ENCODE measurements around the gene RNPEPL1.

The RNPEPL1 gene

DNA sequence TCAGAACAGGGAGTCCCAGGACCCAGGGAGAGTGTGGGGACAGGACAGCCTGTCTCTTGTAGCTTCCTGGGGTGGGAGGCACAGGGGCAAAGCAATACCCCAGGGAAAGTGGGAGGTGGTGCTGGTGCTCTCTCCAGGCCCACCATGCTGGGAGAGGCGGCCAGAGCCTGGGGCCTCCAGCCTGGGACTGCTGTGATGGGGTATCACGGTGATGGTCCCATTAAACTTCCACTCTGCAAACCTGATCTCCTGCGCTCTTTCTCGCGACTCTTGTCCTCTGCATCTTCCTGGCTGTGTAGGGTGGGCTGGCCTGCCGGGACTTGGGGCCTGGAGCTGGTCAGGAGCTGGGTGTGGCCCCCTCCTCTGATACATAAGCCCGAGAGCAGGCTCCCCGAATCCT lies 10.2 kb downstream of the RNPEPL1 start:
- DNase-seq: no peak

DNA sequence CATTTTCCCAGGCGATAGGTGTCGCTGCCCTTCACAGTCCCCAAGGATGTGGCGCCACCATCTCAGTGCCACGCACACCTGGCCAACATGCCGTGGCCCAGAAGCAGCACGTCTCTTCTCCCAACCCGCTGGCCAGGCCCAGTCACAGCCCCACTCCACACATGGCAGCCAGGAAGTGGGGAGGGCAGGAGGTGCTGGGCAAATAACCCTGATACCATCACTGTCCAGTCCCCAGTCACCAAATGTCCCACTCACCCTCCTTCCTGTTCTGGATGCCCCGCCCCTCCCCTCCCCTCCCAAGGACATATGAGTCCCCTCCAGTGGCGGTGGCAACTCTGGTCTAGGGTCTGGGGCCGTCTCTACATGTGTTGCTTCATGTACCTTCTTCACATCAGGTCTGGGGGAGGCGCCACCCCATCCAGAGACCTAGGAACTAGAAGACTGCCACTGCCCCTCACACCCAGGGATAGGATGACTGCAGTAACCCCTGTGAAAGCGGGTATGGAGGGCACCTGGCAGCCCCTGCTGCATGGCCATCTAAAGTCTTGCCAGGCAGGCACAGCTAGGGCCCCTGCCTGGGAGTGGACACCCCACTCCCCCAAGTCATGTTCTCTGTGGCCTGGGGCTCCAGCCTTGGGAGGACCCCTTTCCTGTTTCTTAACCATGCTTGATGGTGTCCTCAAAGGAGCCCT lies 10.9 kb downstream of the RNPEPL1 start:
- peak in 2 of 3 donors; percentile 21 to 25 for DNase-seq

DNA sequence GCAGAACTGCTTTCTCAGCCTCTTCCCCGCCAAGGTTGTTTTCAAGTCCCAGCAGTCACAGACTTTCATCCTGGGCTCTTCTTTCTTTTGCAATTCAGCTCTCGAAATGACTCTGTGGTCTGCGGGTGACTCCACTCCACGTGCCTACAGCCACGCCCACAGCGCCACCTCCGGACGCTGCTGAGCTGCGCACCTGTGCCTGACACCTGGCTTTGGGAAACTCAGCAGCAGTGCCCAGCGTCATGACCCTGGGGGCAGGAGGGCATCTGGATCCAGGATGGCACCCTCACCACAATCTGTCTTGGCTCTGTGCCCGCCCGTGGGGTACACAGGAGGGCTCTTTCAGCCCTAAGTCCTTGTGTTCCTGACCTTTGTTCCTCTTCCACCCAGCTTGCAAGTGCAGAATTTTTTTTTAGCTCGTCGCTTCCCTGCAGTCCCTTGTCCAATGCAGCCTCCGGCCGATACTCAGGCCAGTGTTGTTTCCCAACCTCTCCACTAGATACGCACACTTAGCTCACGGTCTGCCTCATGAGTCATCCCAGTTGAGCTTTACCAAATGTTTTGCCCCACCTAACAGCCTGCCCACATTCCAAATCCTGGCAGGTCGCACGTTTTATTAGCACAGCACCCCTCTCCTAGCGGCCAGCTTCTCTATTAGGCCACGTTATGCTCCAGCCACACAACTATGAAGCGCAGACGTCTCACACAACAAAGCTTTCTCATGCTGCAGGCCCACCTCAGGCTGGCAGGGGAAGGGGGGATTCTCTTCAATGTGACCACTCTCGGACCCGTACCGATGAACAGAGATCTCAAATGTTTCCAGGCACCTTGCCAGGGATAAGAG lies 11.7 kb downstream of the RNPEPL1 start:
- DNase-seq: peak; percentile 72 to 86 (median 82)

DNA sequence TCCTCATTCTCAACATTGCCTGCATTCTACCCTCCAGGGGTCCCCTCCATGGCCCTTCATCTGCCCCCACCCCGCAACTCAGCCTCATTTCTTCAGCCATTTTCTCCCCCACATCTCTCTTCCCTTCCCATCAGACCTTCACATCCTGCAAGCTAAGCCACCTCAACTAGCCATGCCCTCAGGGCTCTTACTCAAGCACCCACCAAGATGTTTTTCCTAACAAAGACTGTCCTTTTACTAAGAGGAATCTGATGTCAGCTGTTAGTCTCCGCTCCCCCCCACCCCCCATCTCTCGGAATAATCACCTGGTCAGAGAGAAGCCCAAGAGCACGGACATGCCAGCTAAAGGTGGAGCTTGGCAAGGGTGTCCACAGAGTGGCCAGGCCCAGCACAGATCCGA lies 13.5 kb downstream of the RNPEPL1 start:
- DNase-seq: no peak

DNA sequence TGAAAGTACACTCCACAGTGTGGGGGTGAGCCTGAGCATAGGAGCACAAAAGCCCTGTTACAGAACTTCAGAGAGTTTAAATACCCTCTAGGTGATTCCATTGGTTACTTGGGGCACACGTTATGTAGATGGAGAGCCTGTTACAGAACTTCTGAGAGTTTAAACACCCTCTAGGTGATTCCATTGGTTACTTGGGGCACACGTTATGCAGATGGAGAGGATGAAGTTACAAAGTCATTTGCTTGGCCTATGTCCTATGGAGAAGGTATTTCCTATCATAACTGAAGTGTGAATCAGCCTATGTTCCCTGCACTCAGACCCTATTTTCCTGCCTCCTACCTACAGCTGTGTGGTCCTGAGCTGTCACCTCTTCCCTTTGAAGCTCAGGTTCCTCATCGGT lies 14.5 kb downstream of the RNPEPL1 start:
- no peak for DNase-seq

DNA sequence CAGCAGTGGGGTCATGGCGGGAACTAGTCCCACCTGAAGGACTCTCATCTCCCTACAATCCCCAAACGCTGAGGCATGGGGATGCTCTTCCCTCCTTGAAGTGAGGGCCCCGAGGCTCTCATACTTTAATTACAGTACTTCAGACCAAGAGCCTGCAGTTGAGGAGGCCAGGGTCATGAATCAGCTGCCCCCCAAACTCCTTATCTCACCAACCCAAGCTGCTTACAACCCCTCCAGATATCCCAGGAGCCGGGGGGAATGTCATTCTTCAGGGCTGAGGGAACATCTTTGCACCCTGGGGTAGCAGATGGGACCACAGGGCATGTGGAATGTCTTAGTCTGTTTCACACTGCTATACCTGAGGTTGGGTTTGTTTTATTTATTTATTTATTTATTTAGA lies 15.5 kb downstream of the RNPEPL1 start:
- no peak for DNase-seq

DNA sequence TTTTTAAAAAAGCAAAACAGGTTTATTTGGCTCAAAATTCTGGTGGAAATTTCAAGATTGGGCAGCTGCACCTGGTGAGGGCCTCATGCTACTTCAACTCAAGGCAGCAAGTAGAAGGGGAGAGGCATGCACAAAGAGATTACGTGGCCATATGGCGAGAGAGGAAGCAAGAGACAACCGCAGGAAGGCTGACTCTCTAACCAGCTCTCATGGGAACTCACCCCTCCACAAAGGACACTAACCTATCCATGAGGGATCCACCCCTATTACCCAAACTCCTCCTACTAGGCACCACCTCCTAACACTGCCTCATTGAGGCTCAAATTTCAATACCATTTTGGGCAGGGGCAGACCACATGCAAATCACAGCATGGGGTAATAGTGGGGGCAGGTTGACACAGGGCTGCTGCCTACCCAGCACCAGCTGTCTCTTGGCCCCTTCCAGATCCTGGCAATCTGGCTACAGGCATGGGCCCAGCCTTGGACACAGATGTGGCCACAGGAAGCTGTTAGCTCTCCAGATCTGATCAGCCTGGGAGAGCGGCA lies 16.3 kb downstream of the RNPEPL1 start:
- DNase-seq: peak; percentile 65 to 75 (median 71)

DNA sequence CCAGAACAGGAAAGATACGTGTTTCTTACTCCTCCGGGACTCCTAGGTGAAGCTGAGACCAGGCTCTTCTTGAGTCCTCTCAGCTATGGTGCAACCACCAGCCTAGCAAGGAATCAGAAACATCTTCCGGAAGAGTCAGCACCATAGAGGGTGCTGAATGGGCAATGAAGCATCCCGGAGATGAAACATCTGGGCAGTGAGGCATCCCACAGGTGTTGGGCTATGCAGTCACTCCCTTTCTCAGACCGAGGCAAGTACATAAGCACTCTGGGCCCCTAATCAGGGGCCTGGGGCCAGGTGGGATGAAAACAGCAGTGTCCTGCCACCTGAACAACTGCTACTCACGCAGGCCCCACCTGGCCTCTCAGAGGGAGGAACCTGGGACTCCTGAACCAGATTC lies 16.8 kb downstream of the RNPEPL1 start:
- DNase-seq: no peak

DNA sequence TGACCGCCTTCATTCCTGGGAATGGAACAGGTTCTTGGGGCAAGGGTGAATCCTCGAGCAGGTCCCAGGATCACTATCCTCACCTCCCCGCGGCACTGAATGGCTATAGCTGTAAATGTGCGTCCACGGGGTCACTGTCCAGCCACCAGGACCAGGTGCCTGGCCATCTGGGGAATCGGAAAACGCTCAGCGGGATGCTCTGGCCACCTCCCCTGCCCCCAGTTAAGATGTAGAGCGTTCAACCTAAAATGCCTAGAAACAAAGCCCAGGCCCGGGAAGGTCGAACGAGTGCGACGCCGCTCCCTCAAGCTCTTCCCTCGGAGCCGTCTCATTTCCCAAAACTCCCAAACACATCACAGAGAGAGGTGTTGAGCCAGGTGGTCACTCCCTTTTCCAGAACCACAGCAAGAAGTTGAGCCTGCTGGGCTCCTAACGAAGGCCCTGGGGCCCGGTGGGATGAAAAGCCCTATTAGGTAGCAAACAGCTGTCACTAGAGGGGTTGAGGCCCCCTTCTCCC lies 17.5 kb downstream of the RNPEPL1 start:
- DNase-seq: no peak

DNA sequence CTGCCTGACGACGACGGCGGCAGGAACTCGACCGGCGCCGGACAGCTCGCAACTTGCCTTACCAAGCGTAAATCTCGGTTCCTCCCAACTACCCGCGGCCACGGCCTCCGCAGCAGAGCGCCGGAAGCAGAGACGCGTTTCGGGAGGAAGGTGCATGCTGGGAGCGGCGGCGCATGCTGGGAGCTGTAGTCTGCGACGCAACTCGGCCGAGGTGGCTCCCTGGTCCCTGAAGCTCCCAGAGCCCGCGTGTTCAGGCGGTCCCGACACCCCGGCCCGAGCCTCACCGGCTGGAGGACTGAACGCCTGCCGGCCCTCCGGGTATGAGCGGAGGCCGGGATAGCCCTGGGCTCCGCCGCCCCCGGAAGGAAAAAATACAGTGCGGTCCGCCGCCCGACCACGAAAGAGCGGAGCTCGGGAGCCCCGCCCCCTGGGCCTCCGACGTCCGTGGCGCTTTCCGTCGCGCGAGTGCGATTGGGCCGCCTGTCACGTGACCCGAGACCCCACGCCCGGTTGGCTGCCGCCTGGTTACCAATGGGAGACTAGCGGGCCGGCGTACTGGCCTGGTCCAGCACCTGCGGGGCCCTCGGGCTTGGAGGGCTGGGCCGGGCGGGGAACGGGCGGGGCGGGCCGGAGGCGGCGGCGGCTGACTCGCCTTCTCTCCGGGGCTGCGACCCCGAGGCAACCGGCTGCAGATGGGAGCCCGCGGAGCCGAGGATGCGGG lies 18.1 kb downstream of the RNPEPL1 start, which contains the start of gene CAPN10:
Gene CAPN10 (plus strand): TSS at position 537 of the 721 bp plus-strand sequence. CDS start 178 bp downstream, at position 715.
- peak; percentile 98 to 99 (median 99) for DNase-seq

DNA sequence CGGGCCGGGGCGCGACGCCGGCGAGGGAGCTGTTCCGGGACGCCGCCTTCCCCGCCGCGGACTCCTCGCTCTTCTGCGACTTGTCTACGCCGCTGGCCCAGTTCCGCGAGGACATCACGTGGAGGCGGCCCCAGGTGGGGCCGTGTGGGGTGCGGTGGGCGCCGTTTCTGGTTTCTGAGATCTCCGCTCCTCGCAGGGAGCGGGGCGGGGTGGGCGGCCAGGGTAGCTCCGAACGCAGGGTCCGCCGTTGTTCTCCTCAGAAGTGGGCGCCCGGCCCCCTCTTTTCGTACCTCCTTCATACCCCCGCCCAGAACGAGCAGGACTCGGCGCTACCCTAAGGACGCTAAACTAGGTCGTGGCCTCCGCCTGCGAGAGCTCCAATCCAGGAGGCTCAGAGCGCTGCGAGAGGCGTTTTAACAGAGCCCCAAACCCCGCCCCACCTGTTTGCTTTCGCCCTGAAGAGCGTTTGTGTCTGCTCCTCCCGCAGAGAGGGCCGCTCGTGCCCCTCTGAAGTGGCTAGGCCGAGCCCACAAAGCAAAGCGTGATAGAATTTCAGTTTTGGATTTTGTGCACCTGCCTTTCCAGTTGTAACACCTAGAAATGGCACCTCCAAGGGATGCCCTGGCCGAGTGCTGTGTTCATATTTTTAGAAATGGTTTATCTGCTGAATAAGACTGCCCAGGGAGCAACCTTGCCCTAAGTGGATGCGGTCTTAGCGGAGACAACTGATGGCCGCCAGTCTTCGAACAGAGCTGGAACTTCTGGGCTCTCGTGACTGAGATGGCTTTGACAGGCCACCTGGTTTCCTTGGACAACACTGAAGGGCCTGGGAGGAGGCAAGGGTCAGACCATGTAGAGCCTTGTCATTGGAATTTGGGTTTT lies 18.9 kb downstream of the RNPEPL1 start:
- DNase-seq: peak in 2 of 3 donors; percentile 34 to 50

DNA sequence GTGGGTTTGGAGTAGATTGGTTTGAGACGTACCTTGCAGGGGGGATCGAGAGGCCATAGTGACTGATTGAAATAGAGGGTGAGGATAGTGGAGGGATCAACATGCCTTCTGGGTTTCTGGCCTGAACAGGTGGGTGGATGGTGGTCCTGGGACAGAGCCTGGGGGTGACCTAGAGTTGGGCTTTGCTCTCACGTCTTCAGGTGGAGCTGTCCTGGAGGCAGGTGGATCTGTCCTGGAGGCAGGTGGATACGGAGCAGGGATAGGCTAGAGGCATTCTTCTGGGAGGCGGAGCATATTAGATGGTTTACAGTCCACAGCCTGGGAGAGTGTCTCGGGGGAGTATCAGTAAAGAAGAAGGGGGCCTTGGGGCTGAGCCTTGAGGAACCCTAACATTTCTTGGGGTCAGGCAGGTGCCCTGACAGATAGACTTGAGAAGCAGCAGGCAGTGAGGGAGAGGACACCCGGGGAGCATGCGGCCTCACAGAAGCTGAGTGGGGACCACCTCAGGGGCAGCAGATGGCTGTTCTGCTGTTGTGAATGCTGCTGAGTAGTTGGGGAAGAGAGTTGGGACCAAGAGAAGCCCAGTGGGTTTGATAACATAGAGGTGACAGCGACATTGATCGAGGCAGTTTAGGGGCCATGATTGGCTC lies 19.8 kb downstream of the RNPEPL1 start:
- no peak for DNase-seq

DNA sequence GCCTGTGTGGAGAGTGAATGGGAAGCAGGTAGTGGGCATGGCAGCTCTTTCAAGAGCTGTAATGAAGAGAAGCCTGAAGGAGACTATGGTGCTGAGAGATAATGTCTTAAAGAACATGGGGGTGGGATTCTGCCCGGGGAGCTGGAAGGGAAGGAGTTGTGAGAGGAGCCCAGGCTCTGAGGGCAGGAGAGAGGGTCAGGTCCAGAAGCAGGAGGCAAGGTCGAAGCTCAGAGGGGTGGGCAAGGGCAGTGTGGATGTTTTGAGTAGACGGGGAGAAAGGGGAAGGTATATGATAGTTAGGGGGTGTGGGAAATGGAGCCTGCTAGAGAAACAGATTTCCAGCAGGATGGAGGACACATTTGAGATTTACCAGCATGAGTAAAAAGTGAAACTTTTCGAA lies 20.4 kb downstream of the RNPEPL1 start:
- no peak for DNase-seq

DNA sequence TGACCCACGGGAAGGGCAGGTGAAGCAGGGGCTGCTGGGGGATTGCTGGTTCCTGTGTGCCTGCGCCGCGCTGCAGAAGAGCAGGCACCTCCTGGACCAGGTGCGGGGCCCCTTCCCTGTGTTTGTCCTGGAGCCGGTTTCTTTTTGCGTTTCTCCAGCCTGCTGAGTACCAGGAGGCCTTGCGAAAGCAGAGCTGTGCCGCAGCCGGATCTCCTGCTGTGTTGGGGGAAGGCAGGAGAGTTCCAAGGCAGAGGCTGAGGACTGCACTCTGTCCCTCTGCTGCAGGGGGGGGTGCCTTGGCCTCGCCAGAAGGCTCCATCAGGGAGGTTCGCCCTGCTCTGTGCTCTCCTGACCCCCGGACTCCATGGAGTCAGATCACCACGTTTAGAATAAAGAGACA lies 21.1 kb downstream of the RNPEPL1 start:
- DNase-seq: no peak

DNA sequence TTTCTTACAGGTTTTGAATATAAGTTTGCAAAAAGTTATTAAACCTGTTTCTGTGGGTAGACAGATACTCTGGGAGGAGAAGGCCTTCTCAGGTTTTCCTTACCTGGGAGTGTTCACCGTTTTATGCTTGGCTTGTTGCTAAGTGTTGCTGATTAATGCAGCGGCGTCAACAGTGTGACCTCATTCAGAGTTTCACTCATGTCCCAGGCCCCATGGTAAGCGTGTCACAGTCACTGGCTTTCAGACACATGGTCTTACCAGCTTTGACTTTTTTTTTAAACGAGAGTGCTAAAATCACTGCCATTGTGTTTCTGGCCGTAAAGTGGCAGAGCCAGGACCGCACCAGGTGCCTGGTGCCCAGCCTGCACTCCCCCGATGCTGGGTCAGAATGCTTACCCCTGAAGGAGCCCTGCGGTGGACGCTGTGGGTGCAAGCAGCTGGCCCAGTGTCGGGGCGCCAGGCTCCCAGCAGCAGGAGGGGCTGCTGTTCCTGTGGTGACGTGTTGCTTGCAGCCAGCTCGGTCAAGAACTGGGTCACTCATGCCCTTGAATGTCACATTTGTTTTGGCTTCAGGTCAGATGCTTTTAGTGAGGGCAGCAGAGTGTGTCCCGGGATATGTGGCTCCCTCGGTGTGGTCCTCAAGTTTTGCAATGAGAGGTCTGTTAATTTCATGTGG lies 21.7 kb downstream of the RNPEPL1 start:
- DNase-seq: no peak

DNA sequence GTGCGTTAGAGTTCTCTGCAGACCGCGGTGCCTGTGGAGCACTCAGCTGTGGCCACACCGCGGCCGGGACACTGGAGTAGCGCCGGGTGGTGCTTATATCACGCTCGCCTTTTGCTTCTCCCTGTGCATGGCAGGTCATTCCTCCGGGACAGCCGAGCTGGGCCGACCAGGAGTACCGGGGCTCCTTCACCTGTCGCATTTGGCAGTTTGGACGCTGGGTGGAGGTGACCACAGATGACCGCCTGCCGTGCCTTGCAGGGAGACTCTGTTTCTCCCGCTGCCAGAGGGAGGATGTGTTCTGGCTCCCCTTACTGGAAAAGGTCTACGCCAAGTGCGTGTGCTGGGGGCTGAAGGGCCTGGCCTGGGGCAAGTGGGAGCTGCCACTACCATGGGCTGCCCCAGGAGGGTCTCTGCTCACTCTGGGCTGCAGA lies 22.4 kb downstream of the RNPEPL1 start:
- no peak for DNase-seq

DNA sequence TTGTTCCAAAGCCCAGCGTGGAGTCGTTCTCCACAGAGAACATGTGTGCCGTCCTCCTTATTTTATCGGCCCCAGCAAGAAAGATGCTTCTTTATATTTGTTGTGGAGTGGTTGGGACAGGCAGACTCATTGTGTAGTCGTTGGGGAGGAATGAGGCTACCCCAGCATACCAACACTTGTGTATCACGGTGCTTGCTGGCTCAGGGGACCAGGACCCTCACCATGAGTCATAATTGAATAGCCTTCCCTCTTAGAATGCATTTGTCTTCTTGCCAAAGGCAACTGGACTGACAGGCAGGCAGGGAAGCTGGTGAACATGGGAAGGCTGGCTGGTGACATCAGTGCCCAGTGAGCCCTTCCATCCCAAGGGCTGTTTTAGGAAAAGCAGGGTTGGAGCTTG lies 22.9 kb downstream of the RNPEPL1 start:
- DNase-seq: no peak

DNA sequence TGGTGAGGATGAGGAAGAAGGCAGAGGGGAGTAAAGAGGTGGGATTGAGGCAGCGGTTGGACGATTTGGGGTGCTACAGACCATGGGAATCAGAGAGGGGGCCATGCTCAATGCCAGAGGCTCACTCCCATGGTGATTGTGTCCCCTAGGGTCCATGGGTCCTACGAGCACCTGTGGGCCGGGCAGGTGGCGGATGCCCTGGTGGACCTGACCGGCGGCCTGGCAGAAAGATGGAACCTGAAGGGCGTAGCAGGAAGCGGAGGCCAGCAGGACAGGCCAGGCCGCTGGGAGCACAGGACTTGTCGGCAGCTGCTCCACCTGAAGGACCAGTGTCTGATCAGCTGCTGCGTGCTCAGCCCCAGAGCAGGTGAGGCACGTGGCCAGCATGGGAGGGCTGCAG lies 23.5 kb downstream of the RNPEPL1 start:
- no peak for DNase-seq

DNA sequence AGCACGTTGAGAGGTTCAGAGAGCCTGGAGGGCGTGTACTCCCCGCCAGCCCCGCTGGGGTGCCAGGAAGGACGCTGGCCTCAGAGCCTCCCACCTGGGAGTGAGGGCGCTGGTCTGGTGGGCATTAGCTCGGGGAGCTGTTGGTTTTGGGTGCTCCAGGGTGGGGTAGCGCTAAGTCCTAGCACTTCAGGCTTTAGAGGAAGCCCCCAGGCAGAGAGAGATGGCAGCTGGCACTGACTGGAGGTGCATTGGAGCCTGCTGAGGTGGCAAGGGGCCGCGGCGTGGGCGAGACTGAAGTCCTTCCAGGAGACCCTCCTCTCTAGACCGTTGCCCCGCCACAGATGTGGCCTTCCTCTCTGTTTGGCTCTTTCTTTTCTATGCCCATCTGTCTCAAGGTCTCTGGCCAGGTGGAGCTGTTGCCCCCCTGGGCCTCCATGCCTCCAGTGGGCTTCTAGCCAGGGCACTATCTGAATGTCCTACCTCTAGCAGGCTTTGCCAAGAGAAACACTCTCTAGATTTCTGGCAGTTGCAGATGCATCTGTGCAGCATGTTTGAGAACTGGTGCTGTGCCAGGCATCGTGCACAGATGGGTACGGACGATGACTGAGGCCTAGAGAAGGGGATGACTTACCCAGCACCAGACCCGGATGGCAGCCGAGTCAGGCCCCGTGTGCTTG lies 24.9 kb downstream of the RNPEPL1 start:
- no peak for DNase-seq
